Gastroesophageal sphincter (tissue), 4 donors: Measurements from ENCODE around the gene SCAMP1. TPM values are rescaled to one million over a fixed set of nuclear protein-coding genes. Genes with fewer than 3 reads are reported as not detected.

Experiments used
- ATAC-seq: fragments of 150-250 bp; one replicate; pipeline ENCODE4 v1.9.1; 2016; ENCODE audit warnings: mild to moderate bottlenecking, moderate library complexity
- H3K27ac ChIP-seq, 4 donors: fragments of 200-600 bp; sonication (generic) in 3 of 4; 1 replicate in 3 of 4; 2 replicates in 1 of 4; pipeline ENCODE4 v1.5.1; 2016 to 2019
- H3K27me3 ChIP-seq: fragments of 200-600 bp; sonication (generic); one replicate; pipeline ENCODE4 v1.5.1; 2019
- H3K36me3 ChIP-seq, 2 donors: fragments of 200-600 bp; sonication (generic); one replicate each; pipeline ENCODE4 v1.5.1; 2019; ENCODE audit warnings: control low read depth in 1 of 2
- H3K4me1 ChIP-seq, 3 donors: fragments of 200-600 bp; sonication (generic); 1 replicate in 2 of 3; 2 replicates in 1 of 3; pipeline ENCODE4 v1.5.1; 2016 to 2019; ENCODE audit warnings: control low read depth in 2 of 3
- H3K4me3 ChIP-seq, 2 donors: fragments of 200-600 bp; sonication (generic); one replicate each; pipeline ENCODE4 v1.5.1; 2019; ENCODE audit warnings: mild to moderate bottlenecking in 1 of 2, moderate library complexity in 1 of 2
- H3K9me3 ChIP-seq, 3 donors: fragments of 200-600 bp; sonication (generic); one replicate each; pipeline ENCODE4 v1.5.1; 2017 to 2019; ENCODE audit warnings: control low read depth in 2 of 3
- CTCF ChIP-seq, 4 experiments: fragments of 200-600 bp in 2 of 4; fragments of 450-650 bp in 2 of 4; sonication (generic) in 1 of 4; IDR thresholded peaks; one replicate each; pipeline ENCODE4 v1.5.1; 2017 to 2019; ENCODE audit warnings: antibody characterized with exemption in 4 of 4, mild to moderate bottlenecking in 2 of 4, moderate library complexity in 2 of 4
- EP300 ChIP-seq: sonication (generic); formaldehyde crosslinking; IDR thresholded peaks from one replicate; pipeline ENCODE4 v1.6.1; 2017; ENCODE audit warnings: antibody characterized with exemption, mild to moderate bottlenecking
- POLR2A ChIP-seq, 2 donors: fragments of 450-650 bp; IDR thresholded peaks; one replicate each; pipeline ENCODE4 v1.6.1; 2017; ENCODE audit warnings: antibody characterized with exemption in 2 of 2, mild to moderate bottlenecking in 2 of 2, moderate library complexity in 1 of 2
- POLR2AphosphoS5 ChIP-seq: sonication (generic); formaldehyde crosslinking; IDR thresholded peaks from one replicate; pipeline ENCODE4 v1.6.1; 2017; ENCODE audit warnings: antibody characterized with exemption
- WGBS, 2 donors: methylation state at CpG; one replicate each; pipeline ENCODE4 v1.1.5; 2018; ENCODE audit warnings: low coverage in 1 of 2; 5-methylcytosine and 5-hydroxymethylcytosine counted together
- total RNA-seq, 4 donors: library from RNA; depleted of rRNA; stranded (reverse); fragments of >200 nt; gene quantifications; one replicate each; pipeline ENCODE4 v1.1.0, GENCODE V29; 2016

The SCAMP1 gene
- total RNA-seq, 4 donors from 2014 or later = 32.1 to 45.8 (median 38.9) TPM

- TF ChIP-seq EP300 (no peak), CTCF (IDR thresholded peaks at IDR 0.05) (no peak), POLR2AphosphoS5 (no peak), POLR2A (IDR thresholded peaks at IDR 0.05) (no peak)
- Histone ChIP-seq H3K27me3 (no peaks in the 10 kb centered on the region), H3K9me3 (no peaks in the 10 kb centered on the region), H3K4me3 (no peak overlapping the region), H3K4me1 (peaks cover 0 to 21% (median 5%) of the 10 kb centered on the region in 3 donors), H3K36me3 (no peaks in the 10 kb centered on the region), H3K27ac (no peak overlapping the region)
- 78 to 86% methylated on average over 2 of the region's 2 CpGs for WGBS, 2 donors
- ATAC-seq = no peak
Measured at GRCh38 chr5:78404682-78405293, 44.4 kb downstream of the SCAMP1 start.

- H3K4me1 ChIP-seq = peaks cover 0 to 21% (median 5%) of the 10 kb centered on the region in 3 donors
- 39 to 48% methylated on average over 5 of the region's 5 CpGs for WGBS, 2 donors
- TF ChIP-seq EP300 = no peak
- no peak for TF ChIP-seq CTCF (IDR thresholded peaks at IDR 0.05)
- no peak for TF ChIP-seq POLR2A (IDR thresholded peaks at IDR 0.05)
Measured at GRCh38 chr5:78405829-78406750, 45.7 kb downstream of the SCAMP1 start.

DNA sequence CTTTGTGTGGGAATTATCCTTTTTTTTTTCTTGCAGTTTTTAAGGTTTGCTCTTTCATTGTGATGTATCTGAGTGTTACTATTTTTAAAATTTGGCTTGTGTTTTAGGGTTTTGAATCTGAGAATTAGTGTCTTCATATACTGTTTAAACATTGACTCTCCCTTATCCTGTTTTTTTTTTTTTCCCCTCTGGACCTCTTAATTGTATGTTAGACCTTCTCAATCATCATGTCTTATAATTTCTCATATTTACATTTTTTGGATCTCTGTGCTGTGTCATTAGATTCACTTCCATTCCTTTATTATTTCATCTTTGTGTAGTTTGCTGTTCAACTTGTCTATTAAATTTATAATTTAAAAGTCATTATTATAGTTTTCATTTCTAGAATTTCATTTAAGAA lies 47.0 kb downstream of the SCAMP1 start:
- no peak for ATAC-seq
- no peaks in the 10 kb centered on the region for H3K9me3 ChIP-seq
- peaks cover 0 to 29% (median 5%) of the 10 kb centered on the region in 3 donors for H3K4me1 ChIP-seq
- no peak overlapping the region for H3K4me3 ChIP-seq
- no peaks in the 10 kb centered on the region for H3K27me3 ChIP-seq
- H3K27ac ChIP-seq = no peak overlapping the region
- no peak for TF ChIP-seq POLR2A (IDR thresholded peaks at IDR 0.05)
- no peak for TF ChIP-seq POLR2AphosphoS5
- no peak for TF ChIP-seq CTCF (IDR thresholded peaks at IDR 0.05)
- no peak for TF ChIP-seq EP300
- H3K36me3 ChIP-seq = no peaks in the 10 kb centered on the region

More at GRCh38 chr5:78405829-78406750, 45.7 kb downstream of the SCAMP1 start:
- H3K4me3 ChIP-seq = no peak overlapping the region
- no peaks in the 10 kb centered on the region for H3K36me3 ChIP-seq
- ATAC-seq = no peak
- no peak overlapping the region for H3K27ac ChIP-seq
- H3K27me3 ChIP-seq = no peaks in the 10 kb centered on the region
- no peaks in the 10 kb centered on the region for H3K9me3 ChIP-seq

- peaks cover 0 to 8% (median 0%) of the 10 kb centered on the region in 3 donors for H3K4me1 ChIP-seq
- H3K9me3 ChIP-seq = no peaks in the 10 kb centered on the region
- H3K36me3 ChIP-seq = peaks cover 0 to 13% of the 10 kb centered on the region in 2 donors
- no peaks in the 10 kb centered on the region for H3K27me3 ChIP-seq
- ATAC-seq = no peak
- no peak overlapping the region for H3K27ac ChIP-seq
- TF ChIP-seq EP300 (no peak), CTCF (IDR thresholded peaks at IDR 0.05) (no peak), POLR2AphosphoS5 (no peak), POLR2A (IDR thresholded peaks at IDR 0.05) (no peak)
- H3K4me3 ChIP-seq = no peak overlapping the region
Measured at GRCh38 chr5:78411586-78411985, 51.2 kb downstream of the SCAMP1 start.
